GM19238 (cell line): ENCODE data around the gene RGPD3.

Experiments
- DNase-seq: peaks from one replicate; pipeline ENCODE4 v3.0.0; 2011; ENCODE audit warnings: low spot score; ENCODE audit not compliant: insufficient read length

RGPD3 gene

GRCh38 chr2:106343274-106343673 is 124.9 kb downstream of the RGPD3 start:
- no peak for DNase-seq

- DNase-seq = no peak
Measured at GRCh38 chr2:106342831-106343251, 125.4 kb downstream of the RGPD3 start.

- DNase-seq = no peak
Measured at GRCh38 chr2:106341666-106342065, 126.5 kb downstream of the RGPD3 start.
